HS-5 (cell line): Measurements from ENCODE around the gene AKAP10.
"Not testable (repeated sequence)": the region's sequence is repeated elsewhere in the genome, so short reads cannot be mapped to it uniquely, and the experiment has no call there.

ENCODE experiments used
- DNase-seq: peaks from one replicate; pipeline ENCODE4 v3.0.0-alpha.2; 2012; ENCODE audit warnings: low read depth

Gene AKAP10

DNA sequence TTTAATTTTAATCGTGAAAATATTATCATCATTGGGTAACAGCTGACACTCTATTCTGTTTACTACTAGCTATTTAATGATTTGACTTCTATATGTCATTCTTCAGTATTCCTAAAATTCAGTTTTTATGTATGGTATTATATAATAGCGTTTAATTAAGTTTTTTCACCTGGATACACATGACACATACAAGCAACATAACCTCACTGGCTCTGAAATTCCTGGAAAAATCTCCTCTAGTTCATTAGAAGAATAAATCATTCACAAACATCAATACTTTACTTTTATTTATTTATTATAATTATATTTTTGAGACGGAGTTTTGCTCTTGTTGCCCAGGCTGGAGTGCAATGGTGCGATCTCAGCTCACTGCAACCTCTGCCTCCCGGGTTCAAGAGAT is 44.0 kb downstream of the AKAP10 start:
- no peak for DNase-seq

- no peak for DNase-seq
Observed at GRCh38 chr17:19933221-19933620, 44.4 kb downstream of the AKAP10 start.

- no peak for DNase-seq
Observed at GRCh38 chr17:19928299-19928698, 49.3 kb downstream of the AKAP10 start.

DNA sequence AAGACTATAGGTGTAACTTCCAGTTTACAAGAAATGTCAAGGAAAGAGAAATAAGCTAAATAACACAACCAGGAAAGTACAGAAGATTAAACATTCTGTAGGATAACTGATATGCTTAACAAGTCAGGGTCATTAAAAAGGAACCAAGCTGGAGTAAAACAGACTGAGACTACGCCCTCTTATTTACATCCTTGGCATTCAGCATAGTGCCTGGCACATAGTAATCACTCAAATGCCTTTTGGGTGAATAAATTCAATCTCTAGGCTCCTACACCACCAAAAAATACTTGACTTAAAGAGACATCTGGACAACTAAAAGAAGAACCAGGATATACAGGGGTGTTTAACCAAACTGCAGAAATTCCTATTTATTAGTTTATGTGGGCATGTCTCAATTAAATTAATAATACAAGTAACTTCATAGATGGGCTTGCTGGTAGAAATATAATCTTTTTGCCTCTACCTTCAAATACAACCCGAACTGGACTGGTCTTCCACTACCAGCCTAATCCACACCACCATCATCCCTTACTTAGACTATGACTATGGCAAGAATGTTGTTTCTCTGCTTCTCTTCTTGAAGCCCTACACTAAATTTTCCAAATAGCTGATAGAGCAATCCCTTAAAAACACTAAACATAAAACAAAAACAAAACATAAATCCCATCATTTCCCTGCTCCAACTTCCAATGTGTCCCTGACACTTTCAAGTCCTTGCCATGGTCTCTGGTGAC is 62.2 kb downstream of the AKAP10 start:
- no peak for DNase-seq

- DNase-seq: no peak
Observed at GRCh38 chr17:19911033-19911432, 66.6 kb downstream of the AKAP10 start.

DNA sequence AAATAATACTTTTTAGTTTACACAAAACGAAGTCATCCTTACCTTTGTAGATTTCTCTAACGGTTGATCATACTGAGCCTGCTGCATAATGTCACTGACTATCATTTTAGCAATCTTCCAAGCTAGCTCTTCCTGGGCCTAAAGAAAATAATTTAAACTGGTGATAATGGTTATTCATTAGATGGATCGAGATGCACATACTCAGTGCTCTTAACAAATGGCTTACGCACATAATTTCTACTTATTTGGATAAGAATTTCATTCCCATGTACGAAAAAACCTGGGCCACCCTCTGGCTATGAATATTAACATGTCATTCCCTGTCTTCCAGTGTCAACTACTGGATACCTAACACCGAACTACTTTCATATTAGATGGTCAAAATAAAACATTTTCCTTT is 68.5 kb downstream of the AKAP10 start:
- no peak for DNase-seq

GRCh38 chr17:19905502-19905901 is 72.1 kb downstream of the AKAP10 start:
- no peak for DNase-seq

GRCh38 chr17:19904924-19905323 is 72.7 kb downstream of the AKAP10 start:
- no peak for DNase-seq

DNA sequence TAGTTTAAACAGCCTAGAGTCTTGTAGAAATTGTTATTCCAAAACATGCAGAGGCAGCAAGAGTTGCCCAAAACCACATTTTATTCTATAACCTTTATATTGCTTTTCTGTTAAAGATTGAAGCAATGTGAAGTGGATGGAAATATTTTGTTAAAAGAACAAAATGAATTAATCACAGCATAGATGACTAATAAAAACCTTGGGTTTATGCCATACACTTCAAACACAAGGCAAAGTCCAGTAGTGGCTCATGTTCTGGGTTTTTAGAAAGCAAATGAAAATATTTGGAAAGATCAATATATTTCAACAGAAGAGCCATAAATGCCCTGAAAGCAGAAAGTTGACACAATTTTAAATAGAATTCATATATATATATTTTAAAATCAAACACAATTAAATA is 73.2 kb downstream of the AKAP10 start:
- no peak for DNase-seq

- DNase-seq: no peak
Observed at GRCh38 chr17:19900809-19901208, 76.8 kb downstream of the AKAP10 start.

DNA sequence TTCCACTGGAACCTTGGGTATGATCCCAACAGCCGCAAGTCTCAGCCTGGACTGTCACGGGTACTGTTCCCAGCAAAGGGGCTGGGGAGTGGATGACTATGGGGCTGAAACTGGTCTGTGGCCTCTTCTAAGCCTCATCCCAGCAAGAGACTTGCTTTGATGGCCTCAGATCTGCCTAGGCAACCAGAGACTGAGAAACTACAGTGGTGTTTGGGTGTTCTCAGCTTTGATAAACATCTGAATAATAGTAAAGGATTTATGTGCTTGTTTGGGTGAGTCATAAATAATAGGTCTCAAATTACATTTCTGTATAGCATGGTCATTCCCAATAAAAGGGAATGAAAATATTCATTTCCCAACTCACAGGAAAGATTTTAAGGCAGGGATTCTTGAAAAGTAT is 79.7 kb downstream of the AKAP10 start:
- DNase-seq: no peak

DNA sequence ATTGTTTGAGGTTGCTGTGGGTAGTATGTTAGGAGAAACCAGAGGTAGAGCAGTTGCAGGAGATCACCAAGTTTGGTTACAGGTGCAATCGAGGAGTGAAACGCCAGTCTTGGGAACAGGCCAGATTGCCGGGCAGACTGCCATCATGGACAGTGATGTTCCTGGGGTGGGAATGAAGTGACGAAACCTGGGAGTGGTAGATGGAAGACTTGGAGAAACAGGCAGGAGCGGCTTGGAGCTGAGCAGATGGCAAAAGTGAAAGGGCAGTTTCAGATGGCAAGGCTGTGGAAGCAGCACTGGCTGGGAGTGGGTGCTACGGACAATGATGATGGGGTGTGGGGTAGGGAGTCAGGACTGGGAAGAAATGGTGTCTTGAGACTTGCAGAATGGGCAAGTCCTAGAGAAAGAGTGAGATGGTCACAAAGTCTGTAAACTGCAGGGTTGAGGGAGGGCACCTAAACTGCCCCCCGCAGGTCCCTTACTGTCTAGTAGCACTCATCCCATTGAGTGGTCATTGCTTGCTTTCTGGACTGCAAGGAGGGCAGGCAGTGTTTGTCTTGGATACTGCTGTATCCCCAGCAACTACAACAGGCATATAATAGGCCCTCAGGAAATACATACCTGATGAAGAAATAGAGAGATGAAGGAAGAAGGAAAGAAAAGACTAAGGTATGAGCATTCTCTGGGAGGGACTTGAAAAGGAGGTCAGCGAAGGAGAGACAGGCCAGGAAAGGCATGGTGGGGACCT is 80.4 kb downstream of the AKAP10 start:
- no peak for DNase-seq

DNA sequence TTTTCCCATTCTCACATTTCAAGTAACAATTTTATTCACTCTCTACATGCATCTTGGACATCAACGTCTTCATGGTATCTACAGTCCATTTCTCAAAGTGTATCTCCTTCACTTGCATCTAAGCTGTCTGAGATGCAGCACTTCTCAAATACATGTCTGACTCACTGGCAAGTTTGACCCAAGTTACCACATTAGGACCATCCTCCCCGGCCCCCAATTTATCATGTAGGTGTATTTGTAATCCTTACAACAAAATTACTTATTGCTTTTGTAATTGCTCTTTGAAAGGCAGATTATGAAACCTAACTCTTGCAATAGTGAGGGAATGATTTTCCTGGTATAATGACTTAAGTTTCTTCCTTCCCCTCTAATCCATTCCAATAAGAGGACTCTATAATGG is 80.9 kb downstream of the AKAP10 start:
- no peak for DNase-seq

DNA sequence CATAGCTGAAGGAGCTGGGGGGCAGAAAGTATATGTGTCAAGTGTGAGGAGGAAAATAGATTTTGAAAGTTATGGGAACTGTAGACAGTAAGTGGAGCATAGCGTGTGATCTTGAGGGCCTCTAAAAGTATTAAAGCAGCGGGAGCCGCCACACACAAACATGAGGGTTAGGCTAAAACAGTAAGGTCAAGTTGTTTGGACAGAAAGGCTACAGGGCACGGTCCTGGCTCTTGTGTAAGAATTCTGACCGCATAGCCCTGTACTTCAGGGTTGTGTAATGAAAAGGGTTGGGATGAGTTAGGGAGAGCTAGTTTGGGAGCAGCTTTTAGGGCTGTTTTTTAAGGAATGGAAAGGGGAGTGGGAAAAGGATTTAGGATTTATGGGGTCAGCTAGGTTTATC is 87.1 kb downstream of the AKAP10 start:
- not testable (repeated sequence) for DNase-seq

- DNase-seq: not testable (repeated sequence)
Observed at GRCh38 chr17:19890001-19890400, 87.6 kb downstream of the AKAP10 start.

DNA sequence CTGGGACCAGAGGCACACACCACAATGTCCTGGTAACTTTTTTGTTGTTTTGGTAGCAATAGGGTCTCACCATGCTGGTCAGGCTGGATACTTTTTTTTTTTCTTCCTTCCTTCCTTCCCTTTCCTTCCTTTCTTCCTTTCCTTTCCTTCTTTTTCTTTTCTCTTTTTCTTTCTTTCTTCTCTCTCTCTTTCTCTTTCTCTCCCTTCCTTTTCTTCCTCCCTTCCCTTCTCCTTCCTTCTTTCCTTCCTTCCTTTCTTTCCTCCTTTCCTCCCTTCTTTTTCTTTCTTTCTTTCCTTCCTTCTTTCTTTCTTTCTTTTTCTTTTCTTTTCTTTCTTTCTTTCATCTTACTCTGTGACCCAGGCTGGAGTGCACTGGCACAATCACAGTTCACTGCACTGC is 91.5 kb downstream of the AKAP10 start:
- no peak for DNase-seq

DNA sequence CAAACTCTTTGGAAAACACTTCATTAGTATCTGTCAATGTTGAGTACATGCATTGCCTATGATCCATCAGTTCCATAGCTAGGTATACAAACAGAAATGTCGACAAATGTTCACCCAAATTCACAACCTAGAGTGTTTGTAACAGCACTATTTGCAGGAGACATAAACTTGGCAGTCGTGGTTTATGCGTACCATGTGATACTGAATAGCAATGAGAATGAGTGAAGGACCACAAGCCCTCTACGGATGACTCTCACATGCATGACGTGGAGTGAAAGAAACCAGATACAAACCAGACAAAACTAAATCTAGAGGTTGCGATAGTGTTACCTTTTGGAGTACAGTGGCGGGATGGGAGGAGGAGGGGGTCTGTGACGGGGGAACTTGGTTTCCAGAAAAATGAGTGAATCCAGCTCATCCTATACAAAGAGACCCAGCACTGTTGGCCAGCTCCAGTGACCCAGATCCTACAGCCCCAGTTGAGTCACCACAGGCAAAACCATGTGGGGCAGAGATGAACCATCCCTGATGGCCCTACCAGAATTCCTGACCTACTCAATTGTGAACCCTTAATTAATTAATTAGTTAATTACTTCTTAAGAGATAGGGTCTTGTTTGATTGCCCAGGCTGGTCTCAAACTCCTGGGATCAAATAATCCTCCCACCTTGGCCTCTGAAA is 94.0 kb downstream of the AKAP10 start:
- no peak for DNase-seq

GRCh38 chr17:19880393-19880792 is 97.2 kb downstream of the AKAP10 start:
- no peak for DNase-seq

DNA sequence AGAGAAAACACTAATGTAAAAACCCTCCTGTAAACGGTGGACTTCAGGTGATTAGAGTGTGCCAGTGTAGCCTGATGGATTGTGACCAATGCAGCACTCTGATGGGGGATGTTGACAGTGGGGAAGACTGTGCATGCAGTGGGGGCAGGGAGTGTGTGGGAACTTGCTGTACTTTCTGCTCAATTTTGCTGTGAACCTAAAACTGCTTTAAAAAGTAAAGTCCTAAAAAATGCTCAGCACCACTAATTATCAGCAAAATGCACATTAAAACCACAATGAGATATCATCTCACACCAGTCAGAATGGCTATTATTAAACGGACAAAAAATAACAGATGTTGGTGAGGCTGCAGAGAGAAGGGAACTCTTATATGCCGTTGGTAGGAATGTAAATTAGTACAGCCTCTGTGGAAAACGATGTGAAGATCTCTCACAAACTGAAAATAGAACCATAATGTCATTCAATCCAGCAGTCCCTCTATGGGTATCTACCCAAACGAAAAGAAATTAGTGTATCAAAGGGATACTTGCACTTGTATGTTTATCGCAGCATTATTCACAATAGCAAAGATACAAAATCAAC is 100.2 kb downstream of the AKAP10 start:
- DNase-seq: no peak

DNA sequence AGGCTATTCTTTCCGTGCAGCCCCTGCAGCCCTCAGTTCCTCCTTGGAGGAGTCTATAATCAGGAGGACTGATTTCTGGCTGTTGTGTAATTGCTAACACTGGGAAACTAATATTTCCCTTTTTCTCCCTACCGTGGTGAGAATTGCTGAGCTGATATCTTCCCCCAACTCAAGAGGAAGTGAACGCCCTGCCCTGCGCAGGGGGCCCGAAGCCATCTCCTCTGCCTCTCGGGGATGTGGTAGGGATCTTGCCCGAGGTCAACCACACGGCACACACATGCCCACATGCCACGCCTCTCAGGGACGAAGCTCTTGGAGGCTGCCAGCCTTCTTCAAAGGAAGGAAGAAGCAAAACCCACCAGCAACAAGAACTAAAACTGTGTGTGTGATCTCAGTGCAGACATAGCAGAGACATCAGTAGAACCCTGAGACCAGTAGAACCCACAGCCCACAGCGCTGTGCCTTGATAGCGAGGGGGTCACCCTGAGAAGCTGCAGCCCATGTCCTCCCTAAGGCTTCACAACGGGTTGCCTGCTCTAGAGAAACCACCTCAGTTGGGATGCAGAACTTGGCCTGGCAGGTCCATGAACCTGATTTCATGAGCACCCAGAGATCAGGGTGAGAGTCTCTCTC is 101.0 kb downstream of the AKAP10 start:
- DNase-seq: no peak

- no peak for DNase-seq
Observed at GRCh38 chr17:19874256-19874655, 103.4 kb downstream of the AKAP10 start.

- DNase-seq: no peak
Observed at GRCh38 chr17:19873346-19873745, 104.3 kb downstream of the AKAP10 start.

DNA sequence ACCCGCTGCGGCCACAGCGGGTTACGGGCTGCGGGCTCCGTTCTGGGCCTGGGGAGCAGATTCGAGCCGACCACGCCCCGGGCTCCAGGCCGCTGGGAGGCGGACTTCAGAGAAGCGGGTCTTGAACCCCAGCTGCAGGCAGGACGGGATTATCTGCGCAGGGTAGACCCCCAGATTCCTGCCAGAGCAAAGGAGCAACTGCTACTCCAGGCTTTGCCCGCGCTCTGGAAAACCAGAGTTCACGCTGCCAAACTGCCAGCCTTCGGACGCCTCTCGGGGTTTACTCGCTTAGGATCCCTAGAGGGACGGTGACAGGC is 109.6 kb downstream of the AKAP10 start:
- no peak for DNase-seq
